A549 treated with CORT108297 at 1 μM for 4 hours (cell line): Measurements from ENCODE around the gene MATK. TPM values are rescaled to one million over a fixed set of nuclear protein-coding genes. Genes with fewer than 3 reads are reported as not detected.

Experiments
- total RNA-seq: library from RNA; stranded (reverse); fragments of 200-300 nt; extraction: Qiagen RNA extraction; gene quantifications from 5 replicates; pipeline ENCODE4 v1.2.3, GENCODE V29; 2022

Gene MATK, protein sequence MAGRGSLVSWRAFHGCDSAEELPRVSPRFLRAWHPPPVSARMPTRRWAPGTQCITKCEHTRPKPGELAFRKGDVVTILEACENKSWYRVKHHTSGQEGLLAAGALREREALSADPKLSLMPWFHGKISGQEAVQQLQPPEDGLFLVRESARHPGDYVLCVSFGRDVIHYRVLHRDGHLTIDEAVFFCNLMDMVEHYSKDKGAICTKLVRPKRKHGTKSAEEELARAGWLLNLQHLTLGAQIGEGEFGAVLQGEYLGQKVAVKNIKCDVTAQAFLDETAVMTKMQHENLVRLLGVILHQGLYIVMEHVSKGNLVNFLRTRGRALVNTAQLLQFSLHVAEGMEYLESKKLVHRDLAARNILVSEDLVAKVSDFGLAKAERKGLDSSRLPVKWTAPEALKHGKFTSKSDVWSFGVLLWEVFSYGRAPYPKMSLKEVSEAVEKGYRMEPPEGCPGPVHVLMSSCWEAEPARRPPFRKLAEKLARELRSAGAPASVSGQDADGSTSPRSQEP
- 1.3 to 1.9 TPM (median 1.4 TPM) in 5 replicates for total RNA-seq

DNA sequence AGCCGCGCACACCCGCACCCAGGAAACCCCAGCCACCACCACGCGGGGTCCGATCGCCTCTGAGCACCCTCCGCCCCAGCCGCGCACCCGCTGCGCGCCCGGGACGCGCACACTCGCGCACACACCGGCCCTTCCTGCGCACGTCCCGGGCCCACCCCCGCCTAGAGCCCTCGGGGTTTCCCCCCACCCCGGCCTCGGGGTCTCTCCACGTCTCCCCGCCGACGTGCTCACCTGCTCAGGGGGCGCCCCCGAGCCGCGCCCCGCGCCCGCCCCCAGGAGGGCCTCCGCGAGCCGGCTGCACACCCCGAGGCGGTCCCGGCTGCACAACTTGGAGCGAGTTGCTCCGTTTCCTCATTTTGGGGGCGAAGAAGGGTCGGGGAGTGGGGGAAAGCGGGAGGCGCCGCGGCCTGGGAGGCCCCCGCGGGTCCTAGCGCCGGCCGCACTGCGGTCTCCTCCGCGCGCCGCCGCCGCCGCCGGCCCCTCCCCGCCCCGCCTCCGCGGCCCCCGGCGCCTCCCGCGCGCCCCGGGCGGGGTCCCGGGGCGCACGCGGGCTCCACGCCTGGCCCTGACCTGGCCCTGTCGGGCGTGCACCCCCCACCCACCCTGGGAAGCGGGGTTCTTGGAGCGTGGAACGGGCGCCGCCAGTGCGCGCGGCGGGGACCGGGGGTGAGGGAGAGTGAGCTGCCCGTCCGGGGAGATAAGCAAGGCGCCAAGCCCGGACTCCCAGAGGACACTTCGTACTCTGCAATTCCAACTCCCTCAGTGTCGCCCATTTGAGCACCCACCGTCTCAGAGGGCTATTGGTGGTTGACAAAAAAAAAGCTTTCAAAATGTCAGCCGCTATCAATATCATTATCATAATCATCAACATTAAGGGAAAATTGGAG, at the start of gene MATK:
Gene MATK, minus strand, starts transcription at position 444 of the 887 bp plus-strand sequence. CDS start 1,246 bp downstream, outside the sequence.

DNA sequence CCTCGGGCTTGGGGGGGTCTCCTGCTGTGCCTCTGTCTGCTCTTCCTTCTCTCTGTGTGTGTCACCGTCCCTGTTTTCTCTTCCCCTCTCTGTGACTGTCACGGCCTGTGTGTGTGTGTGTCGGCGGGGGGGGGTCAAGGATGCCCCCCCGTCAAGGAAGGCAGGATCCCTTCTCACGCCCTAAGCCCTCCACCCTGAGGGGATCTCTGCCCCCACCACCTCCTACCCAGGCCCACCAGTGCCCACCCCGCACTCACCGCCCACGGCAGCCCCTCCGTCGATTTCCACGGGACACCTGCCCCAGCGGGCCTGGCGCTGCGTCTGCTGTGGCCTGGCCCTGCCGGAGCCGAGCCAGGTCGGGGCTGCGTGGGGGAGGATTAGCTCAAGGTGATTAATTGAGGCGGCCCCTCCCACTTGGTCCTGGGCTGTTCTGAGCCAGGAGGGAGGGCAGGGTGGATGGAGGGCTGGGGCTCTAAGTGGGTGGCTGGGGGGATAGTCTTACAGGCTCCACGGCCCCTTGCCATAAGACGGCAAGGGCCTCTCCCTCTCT, 14.2 kb downstream of the MATK start, which contains the start of gene RAX2:
Gene RAX2, minus strand, starts transcription at position 323 of the 550 bp plus-strand sequence. CDS start 486 bp downstream, outside the sequence.

DNA sequence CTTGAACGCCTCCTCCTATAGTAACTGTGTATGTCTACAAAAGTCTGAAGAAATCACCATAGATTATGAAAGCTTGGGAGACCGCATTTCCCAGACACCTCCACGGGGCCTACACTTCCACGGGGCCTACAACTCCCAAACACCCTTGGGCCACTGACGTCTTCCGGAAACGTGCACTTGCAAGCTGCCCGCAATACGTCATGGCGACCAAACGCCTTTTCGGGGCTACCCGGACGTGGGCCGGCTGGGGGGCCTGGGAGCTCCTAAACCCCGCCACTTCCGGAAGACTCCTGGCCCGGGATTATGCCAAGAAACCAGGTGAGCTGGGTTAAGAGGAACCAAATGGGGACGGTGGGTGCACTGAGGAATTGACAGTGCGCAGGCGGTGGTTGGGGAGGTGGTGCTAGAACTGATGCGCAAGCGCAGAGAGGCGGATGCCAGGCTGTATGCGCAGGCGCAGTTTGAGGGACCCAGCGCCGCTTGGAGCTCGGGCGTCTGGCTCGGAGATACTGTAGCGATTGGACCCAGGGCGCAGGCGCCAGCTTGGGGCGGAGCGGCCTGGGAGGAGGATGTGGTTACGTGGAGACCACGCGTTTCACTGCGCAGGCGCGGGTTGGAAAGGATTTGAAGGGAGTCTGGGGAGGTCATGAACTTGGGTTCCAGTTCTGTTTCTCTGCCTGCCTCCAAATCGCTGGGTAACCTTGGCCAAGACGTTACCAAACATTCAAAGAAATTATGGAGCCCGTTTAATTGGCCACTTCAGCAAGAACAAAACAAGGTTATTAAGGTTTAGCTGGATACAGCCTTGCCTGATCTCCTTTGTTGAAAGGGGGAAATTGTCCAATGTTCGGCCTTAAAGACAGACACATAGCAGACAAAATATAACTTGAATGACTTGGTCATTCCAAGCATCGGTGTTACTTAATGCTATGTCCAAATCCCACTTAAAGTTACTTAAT, 23.4 kb downstream of the MATK start, which contains the start of gene MRPL54:
Gene MRPL54, plus strand, starts transcription at position 182 of the 959 bp plus-strand sequence. Its CDS starts 19 bp downstream, at position 201.

DNA sequence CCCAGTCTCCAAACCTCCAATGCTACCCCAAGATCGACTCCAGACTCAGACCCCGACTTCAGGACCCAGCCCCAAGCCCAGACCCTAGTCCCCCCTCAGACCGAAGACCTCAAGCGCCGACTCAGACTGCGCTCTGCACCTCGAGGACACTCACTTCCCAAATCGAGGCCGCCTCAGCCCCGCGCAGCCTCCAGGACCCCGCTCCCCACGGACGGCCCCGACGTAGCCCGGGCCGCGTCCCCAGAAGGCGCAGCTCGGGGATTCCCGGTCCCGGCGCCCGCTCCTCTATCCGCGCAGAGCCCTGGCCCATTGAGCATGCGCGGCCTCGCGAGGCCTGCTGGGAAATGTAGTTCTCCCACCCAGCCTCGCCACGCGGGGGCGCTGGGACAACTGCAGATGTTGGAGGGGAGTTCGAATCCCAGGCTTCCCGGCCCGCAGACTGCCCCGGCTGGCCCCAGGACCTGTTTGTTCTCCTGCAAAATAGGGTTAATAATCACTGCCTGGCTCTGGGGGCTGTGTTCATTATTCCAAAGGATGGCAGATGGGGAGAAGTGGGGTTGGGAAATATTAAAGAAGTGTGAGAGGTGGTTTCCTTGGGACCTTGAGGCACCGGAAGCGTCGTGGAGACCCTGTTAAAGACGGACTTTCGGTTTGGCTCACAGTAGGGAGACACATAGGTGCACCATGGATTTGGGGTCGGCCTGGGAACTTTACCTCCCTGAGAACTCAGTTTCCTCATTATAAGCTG, 24.6 kb downstream of the MATK start, which contains the start of gene APBA3:
Gene APBA3, minus strand, starts transcription at position 311 of the 748 bp plus-strand sequence. CDS start 1,428 bp downstream, outside the sequence.

Other genes with a start within 250 kb of the MATK start
- gene TEKTIP1, start 247.2 kb downstream of the MATK start, total RNA-seq: 0.21 TPM in 1 of 5 replicates, not detected in the others
- gene MFSD12, start 228.8 kb downstream of the MATK start, total RNA-seq: 122 to 178 TPM (median 172 TPM) in 5 replicates
- gene HMG20B, start 213.4 kb downstream of the MATK start, total RNA-seq: 44.7 to 72.4 TPM (median 69.9 TPM) in 5 replicates
- 0.17 to 0.25 TPM (median 0.23 TPM) in 5 replicates for gene GIPC3, start 200.9 kb downstream of the MATK start, total RNA-seq
- 0.50 to 1.1 TPM (median 0.96 TPM) in 5 replicates for gene TBXA2R, start 179.5 kb downstream of the MATK start, total RNA-seq
- 13.1 to 19.8 TPM (median 19.3 TPM) in 5 replicates for gene CACTIN, start 159.6 kb downstream of the MATK start, total RNA-seq
- gene PIP5K1C, start 85.9 kb downstream of the MATK start, total RNA-seq: 9.7 to 13.8 TPM (median 12.6 TPM) in 5 replicates
- gene TJP3, start 78.0 kb downstream of the MATK start, total RNA-seq: 0.29 to 0.53 TPM (median 0.33 TPM) in 5 replicates
- 10.3 to 15.0 TPM (median 13.6 TPM) in 5 replicates for gene APBA3, start 24.7 kb downstream of the MATK start, total RNA-seq
- gene MRPL54, start 23.7 kb downstream of the MATK start, total RNA-seq: 62.7 to 78.3 TPM (median 63.6 TPM) in 5 replicates
- gene RAX2, start 14.2 kb downstream of the MATK start, total RNA-seq: not detected in 5 replicates
- gene ZFR2, start 82.7 kb upstream of the MATK start, total RNA-seq: 0.11 to 0.75 TPM (median 0.20 TPM) in 4 of 5 replicates, not detected in the other
- gene ATCAY, start 94.3 kb upstream of the MATK start, total RNA-seq: 0.07 to 0.21 TPM (median 0.13 TPM) in 5 replicates
- not detected in 5 replicates for gene NMRK2, start 146.7 kb upstream of the MATK start, total RNA-seq
- gene DAPK3, start 184.7 kb upstream of the MATK start, total RNA-seq: 46.5 to 53.2 TPM (median 49.7 TPM) in 5 replicates
- gene EEF2, start 199.1 kb upstream of the MATK start, total RNA-seq: 849 to 1,108 TPM (median 1,071 TPM) in 5 replicates
- gene PIAS4, start 221.4 kb upstream of the MATK start, total RNA-seq: 15.9 to 19.3 TPM (median 17.8 TPM) in 5 replicates